ENCODE data around the gene STK10. TPM values are rescaled to one million over a fixed set of nuclear protein-coding genes. Genes with fewer than 3 reads are reported as not detected.

The STK10 gene
- total RNA-seq, 1 donor from 2014 or later: 32.3 TPM

GRCh38 chr5:172163346-172163745 is 24.7 kb downstream of the STK10 start:
- Mint-ChIP-seq H3K27ac (ENCODE audit: unreplicated experiment) (no peak overlapping the region), H3K4me1 (peaks cover 54% of the 10 kb centered on the region), H3K9me3 (no peaks in the 10 kb centered on the region), H3K27me3 (ENCODE audit: low read depth) (no peaks in the 10 kb centered on the region), H3K36me3 (ENCODE audit: low read depth) (no peaks in the 10 kb centered on the region), H3K4me3 (no peak overlapping the region)
- no peak for TF ChIP-seq CTCF (conservative IDR thresholded peaks at IDR 0.05)
- no peak for DNase-seq (ENCODE audit: low read depth, low spot score)

DNA sequence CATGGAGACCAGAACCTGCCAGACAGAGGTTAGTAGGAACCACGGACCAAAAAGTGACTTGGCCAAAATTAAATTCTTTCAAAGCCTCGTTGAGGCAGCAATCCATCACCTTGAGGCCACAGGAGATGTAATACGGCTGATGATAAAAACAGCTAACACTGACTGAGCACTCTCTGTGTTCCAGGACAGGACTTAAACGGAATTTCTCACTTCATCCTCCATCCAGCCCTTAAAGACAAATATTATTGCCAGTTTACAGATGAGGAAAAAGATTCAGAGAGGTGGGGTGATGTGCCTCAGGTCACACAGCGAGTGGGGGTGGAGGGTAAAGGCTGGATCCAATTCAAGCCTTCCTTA is 25.1 kb downstream of the STK10 start:
- TF ChIP-seq CTCF (conservative IDR thresholded peaks at IDR 0.05): no peak
- no peak for DNase-seq (ENCODE audit: low read depth, low spot score)
- no peaks in the 10 kb centered on the region for H3K27me3 Mint-ChIP-seq (ENCODE audit: low read depth)
- no peak overlapping the region for H3K27ac Mint-ChIP-seq (ENCODE audit: unreplicated experiment)
- peaks cover 50% of the 10 kb centered on the region for H3K4me1 Mint-ChIP-seq
- H3K36me3 Mint-ChIP-seq (ENCODE audit: low read depth): no peaks in the 10 kb centered on the region
- H3K9me3 Mint-ChIP-seq: no peaks in the 10 kb centered on the region
- no peak overlapping the region for H3K4me3 Mint-ChIP-seq

- no peak for DNase-seq (ENCODE audit: low read depth, low spot score)
- Mint-ChIP-seq H3K4me3 (no peak overlapping the region), H3K36me3 (ENCODE audit: low read depth) (no peaks in the 10 kb centered on the region), H3K27me3 (ENCODE audit: low read depth) (no peaks in the 10 kb centered on the region), H3K4me1 (peaks cover 45% of the 10 kb centered on the region), H3K9me3 (no peaks in the 10 kb centered on the region), H3K27ac (ENCODE audit: unreplicated experiment) (no peak overlapping the region)
- TF ChIP-seq CTCF (conservative IDR thresholded peaks at IDR 0.05): peak; percentile 38
Measured at GRCh38 chr5:172162323-172162986, 25.6 kb downstream of the STK10 start.

GRCh38 chr5:172160506-172160905 is 27.5 kb downstream of the STK10 start:
- H3K27ac Mint-ChIP-seq (ENCODE audit: unreplicated experiment): no peak overlapping the region
- no peak overlapping the region for H3K4me3 Mint-ChIP-seq
- H3K36me3 Mint-ChIP-seq (ENCODE audit: low read depth): no peaks in the 10 kb centered on the region
- H3K4me1 Mint-ChIP-seq: peaks cover 40% of the 10 kb centered on the region
- TF ChIP-seq CTCF (conservative IDR thresholded peaks at IDR 0.05): no peak
- no peaks in the 10 kb centered on the region for H3K27me3 Mint-ChIP-seq (ENCODE audit: low read depth)
- no peaks in the 10 kb centered on the region for H3K9me3 Mint-ChIP-seq
- DNase-seq (ENCODE audit: low read depth, low spot score): no peak

DNA sequence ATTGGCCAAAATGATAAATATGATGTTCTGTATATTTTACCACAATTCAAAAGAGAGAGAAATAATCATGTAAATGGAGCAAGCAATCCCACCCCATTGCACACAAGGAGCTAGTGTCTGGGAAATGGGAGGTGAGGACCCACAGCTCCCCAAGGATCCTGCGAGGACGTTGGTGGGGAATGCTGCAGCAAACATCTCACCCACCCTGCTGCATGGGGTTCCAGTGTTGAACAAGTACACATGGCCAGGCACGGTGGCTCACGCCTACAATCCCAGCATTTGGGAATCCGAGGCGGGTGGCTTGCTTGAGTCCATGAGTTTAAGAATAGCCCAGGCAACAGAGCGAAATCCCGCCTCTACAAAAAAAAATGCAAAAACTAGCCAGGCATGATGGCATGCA is 29.0 kb downstream of the STK10 start:
- Mint-ChIP-seq H3K36me3 (ENCODE audit: low read depth) (no peaks in the 10 kb centered on the region), H3K27me3 (ENCODE audit: low read depth) (no peaks in the 10 kb centered on the region), H3K9me3 (no peaks in the 10 kb centered on the region), H3K4me1 (peaks cover 32% of the 10 kb centered on the region), H3K27ac (ENCODE audit: unreplicated experiment) (peak overlapping the region; percentile 43), H3K4me3 (no peak overlapping the region)
- TF ChIP-seq CTCF (conservative IDR thresholded peaks at IDR 0.05): no peak
- no peak for DNase-seq (ENCODE audit: low read depth, low spot score)

All from neural crest cell (in vitro differentiated cells).